ENCODE measurements around the gene TNFAIP8L3.

The TNFAIP8L3 gene

DNA sequence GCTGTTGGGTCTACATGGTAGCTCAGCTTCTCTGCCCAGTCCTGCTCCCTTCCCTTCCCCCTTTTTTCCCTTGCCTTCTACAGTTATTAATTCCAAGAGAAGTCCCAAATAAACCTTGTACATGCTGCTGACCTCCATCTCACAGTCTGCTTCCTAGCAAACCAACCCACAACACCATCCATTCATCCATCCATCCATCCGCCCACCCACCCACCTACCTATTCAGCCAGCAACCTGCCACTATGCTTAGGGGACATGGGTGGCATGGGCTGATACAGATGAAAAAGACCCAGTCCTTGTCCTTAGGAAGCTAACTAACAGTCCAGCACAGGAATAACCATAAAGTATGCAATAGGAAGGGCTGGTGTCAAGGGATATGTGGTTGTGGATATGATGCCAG is 5.7 kb downstream of the TNFAIP8L3 start:
- DNase-seq: no peak

- no peak for DNase-seq
These were observed 6.1 kb downstream of the TNFAIP8L3 start for GRCh38 chr15:51088585-51088984.

DNA sequence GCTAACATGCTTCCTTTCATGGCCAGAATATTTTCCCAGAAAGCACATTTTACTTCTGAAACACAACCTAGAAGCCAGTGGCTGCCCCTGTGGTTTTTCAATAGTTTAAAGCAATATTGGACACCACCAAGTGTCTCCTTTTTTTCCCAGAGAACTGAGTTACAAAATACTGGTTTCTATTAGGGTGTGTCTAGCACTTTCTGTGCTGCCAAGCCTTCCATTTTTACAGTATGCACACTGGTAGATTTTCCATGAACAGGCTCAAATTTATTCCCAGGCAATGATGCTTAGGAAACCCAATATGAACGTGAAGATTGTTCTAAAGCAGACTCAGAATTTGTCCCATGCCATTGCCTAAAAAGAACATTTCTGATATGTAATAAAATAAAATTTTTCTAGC is 7.2 kb downstream of the TNFAIP8L3 start:
- no peak for DNase-seq

GRCh38 chr15:51086409-51086808 is 8.3 kb downstream of the TNFAIP8L3 start:
- DNase-seq: no peak

DNA sequence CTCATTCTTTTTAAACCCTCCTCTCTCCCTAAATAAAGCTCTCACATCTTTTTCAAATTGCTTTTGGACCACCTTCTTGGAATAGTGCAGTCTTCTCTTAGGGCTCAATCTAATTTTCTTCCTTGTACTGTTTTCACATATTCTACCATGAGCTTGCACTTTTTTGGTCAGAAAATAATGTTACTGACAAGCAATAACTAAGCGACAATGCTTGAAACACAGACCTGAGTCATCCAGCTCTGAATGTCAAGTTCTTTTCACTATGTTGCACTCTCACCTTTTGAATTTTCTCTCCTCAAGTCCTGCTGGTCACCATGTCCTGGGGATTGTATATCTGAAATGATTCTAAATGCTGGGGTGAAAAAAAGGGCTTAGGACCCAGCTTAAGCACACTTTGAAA is 8.9 kb downstream of the TNFAIP8L3 start:
- no peak for DNase-seq

DNA sequence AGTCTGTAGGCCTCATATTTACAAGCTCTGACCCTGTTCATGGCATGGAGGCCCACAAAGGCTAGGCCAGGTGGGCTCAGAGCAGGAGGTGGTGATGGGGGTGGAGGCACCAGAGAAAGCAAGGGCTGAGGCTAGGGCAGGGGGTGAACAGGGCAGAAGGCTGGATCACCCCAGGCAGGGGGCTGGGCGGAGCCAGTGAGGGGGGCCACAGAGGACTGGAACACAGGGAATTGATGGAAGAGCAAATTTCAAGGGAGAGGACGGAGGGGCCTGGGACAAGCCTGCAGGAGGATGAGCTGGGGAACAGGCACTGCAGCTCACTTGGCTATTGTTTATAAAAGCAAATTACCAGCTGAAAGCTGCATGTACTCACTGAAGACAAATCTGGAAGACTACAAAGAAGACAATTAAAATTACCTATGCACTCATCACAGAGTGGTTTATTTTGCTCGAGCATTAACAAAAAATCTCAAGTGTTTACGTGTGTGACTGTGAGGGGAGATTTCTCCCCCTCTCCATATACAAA is 11.0 kb downstream of the TNFAIP8L3 start:
- no peak for DNase-seq

DNA sequence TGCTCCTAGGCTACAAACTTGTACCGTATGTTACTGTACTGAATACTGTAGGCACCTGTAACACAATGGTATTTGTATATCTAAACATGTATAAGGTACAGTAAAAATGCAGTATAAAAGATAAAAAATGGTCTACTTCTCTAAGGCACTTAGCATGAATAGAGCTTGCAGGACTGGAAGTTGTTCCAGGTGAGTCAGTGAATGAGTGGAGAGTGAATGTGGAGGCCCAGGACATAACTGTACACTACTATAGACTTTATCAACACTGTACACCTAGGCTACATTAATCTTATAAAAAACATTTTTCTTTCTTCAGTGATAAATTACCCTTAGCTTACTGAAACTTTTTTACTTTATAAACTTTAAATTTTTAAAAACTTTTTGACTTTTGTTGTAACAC is 12.5 kb downstream of the TNFAIP8L3 start:
- no peak for DNase-seq

DNA sequence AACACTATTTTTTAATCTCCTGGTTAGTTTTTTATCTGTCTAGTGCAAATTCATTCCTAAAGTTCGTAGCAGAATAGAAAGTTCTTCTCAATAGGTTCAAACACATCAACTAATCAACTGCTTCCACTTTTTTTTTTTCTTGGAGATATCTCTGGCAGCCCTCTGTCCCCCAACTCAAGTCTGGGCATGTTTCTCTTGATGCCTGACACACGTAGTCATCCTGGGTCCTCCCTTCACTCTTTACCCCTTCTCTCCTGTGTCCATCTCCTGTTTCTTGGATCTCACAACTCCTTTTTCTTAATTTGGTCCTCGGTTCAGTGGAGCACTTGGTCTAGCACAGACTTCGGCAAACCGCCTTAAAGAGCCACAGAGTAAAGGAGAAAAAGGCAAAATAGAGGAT is 14.4 kb downstream of the TNFAIP8L3 start:
- DNase-seq: no peak

DNA sequence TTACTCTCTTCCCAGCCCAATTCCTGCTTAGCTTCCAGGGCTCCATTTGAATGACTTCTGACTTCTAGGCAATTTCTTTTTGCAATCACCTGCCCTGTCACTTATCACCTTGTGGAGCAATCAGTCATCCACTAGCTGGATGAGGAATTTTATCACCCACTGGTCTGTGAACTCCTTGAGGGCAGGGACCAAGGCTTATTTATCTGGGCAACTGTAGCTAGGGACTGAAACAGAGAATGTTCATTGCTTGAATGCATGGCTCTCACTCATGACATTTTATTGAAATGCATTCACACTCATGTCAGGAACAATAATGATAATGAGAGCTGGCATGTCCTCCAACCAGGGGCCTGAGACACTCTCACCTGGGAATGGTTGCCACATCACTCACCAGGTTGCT is 15.5 kb downstream of the TNFAIP8L3 start:
- no peak for DNase-seq

DNA sequence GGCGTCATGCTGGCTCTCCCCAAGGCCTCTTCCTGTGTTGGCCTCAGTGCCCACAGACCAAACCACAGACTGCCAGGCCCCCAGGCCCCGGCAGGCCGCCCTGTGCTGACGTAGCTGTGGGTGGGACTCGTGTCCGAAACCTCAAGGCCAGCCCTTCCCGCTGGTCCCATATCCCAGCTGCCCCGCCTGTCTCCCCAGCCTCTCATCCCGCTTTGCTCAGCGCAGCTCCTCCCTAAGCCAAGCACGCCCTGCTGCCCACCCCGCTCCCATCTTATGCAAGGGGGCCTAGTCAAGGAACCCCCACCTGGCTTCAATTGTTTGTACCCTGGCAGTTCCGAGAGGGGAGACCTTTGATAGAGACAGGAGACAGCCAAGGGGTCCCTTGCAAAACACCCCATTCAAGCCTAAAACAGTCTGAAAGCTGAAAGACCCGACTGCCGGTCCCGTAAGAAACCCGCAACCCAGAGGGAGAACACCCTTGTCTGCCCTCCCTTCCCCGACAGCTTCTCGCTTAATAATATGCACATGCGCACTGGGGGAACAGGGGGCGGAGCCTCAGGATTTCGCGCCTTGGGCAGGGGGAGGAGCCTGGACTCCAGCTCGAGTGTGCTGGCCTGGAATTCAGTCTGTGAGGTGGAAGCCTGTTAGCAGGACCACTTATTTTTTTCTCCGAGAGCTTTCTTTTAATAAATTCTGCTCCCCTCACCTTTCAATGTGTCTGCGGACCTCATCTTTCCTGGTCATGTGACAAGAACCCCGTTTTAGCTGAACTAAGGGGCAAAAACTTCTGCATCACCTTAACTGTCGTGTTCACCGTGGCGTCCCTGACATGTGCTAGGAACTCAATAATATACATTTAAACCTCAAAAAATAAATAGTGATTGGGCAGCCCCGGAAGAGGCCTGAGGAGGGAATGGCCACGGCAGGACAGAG is 17.2 kb downstream of the TNFAIP8L3 start:
- no peak for DNase-seq

- no peak for DNase-seq
These were observed 18.0 kb downstream of the TNFAIP8L3 start for GRCh38 chr15:51076524-51077220.

DNA sequence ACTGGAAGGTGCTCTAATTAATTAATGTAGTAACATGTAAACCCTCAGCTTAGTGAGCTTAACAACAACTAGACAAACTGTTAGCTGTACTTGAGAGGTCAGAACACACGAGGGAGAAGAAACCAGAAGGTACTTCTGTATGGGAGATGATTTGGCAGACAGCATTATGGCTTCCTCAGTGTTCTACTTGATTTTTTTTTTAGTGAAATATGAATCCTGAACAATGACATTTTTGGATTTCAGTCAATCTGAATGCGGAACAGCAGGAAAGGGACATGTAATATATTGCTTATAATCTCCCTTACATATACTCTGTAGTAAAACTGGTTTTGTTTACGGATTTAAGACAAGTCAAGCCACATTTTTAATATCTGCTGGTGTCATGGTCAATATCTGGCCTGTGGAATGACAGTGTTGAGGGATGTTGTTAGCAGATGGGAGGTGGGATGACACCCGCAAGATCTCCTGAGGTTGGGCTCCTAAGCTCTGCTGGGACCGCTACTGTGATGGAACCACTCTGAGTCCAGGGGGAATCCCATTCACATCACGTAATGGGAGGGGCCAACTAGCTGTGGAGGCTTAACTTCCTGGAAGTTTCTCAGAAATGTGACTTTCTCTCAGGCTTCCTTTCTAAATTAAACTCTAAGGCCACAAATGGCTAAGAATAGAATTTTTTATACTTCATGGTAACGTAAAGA is 18.7 kb downstream of the TNFAIP8L3 start:
- DNase-seq: no peak

DNA sequence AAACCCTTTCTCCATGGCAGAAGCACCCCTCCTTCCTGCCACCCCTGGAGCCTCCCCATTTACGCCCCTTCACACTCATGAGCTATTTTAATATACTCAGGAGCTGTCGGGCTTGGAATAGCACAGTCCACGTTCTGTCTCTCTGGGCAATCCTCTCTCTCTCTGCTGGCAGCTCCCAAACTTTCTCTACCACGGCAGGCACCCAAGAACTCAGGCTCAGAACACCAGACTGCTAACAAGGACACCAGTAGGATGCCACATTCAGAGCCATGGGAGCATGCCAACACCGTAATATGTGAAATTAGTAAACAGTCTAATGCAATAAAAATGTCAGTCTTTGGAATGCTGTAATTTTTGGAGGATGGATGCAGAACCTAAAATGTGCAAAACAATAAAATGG is 19.3 kb downstream of the TNFAIP8L3 start:
- DNase-seq: no peak

DNA sequence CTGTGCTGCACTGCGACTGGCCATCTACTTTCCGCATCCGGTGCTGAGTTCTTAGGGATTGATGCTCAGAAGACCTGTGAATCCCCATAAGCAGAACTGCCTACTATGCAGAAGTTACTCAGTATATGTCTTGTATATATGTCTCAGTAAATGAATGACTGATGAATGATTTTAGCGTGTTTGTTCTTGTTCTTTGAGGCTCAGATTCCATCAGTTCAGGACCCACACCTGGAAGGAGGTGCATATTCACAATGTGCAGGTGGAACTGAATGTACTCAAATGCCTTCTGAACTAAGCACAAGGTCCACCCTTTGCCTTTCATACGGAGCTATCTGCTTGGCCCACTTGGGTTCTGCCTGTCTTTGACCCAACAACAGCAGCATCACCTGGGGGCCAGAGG is 19.8 kb downstream of the TNFAIP8L3 start:
- DNase-seq: no peak

DNA sequence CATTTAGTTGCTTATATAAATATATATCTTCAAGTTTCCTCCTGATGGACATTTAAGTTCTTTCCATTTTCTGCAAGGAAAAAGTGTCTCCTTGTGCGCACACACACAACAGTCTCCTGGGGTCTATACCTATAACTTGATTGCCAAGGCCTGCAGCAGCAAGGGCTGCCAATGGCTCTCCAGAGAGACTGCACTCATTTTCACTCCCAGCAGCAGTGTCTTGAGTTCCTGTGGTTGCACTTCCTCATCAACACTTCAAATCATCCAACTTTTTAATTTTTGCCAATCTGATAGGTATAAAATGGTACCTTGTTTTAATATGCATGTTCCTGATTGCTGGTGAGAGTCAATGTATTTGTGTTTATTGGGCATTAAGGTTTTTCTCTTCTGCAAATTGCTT is 23.1 kb downstream of the TNFAIP8L3 start:
- DNase-seq: no peak

GRCh38 chr15:51069983-51070382 is 24.7 kb downstream of the TNFAIP8L3 start:
- no peak for DNase-seq

GRCh38 chr15:51067510-51067909 is 27.2 kb downstream of the TNFAIP8L3 start:
- no peak for DNase-seq

DNA sequence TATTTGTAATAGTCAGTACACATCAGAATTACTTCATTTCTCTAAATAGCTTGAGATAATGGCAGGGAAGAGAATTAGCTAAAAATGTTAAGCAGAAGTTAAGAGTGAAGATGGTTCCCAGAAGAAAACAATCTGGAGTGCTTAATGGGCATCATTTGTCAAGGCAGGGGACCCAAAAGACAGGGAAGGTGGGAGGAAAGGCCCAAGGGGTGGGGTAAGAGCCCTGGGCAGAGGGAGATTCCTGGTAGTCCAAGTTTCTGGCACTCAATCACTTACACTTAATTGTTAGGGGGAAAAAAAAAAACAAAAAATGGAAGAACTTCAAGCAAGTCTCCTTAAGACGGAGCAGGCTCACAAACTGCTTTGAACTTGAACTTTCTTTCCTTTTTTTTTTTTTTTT is 28.9 kb downstream of the TNFAIP8L3 start:
- no peak for DNase-seq

DNA sequence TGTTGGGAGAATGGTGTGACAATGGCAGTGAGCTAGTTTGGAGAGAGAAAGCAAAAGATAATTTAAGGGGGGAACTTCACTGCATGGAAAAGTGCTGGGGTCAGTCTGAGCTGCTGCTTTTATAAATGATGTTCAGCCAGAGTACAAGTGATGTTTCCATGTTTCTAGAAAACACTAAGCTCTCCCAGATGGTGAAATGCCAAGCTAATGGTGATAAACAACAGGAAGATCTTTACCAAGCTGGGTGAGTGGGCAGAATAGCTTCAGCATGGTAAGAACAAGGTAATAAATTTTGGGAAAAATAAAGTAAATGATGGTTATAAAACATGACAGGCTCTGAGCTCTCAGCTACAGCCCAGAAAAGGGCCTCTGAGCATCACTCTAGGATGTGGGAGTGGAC is 29.4 kb downstream of the TNFAIP8L3 start:
- DNase-seq: no peak

- no peak for DNase-seq
These were observed 32.0 kb downstream of the TNFAIP8L3 start for GRCh38 chr15:51062736-51063135.

DNA sequence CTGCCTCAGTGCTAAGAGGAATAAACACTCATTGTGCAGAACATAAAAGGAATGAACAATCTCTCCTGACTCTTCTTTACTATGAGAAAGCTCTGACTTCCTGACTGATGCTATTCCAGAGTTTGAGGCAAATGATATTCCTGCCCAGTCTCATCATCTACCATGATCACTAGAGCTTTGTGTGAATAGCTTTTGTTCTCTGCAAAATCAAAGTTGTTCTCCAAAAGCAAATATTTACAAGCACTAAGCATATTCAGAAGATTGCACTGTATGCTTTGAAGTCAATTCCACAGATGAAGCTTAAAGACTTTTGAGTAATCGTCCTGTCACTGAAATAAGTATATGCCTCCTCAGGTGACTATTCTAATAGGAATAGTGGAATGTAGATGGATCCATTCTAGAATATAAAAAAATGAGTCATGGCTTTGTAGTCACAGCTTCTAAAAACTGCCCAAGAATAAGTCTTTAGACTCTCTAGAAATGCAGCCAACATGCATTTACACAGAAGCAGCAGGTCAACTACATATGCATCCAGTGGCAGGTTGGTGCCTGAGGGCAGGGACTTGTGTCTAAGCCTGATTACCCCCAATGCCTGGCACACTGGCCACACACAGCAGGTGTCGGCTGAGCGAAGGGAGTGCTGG is 34.6 kb downstream of the TNFAIP8L3 start:
- DNase-seq: no peak

DNA sequence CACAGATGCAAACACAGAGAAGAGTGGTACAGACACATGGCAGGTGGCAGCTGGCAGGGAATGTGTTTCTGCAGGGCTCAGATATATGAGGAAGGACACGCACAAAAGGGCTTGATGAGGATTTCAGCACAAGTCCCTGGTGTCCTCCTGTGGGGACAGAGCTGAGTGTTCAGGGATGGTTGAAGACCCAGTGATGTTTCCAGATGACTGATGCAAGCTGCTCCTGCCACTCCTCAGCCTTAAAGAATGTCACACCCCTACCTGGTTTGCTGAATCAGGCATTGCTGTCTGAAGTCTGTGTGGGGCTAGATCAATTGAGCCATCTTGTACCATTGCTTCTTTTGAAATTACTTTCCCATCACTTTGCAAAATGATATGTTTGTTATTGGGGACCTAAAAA is 40.2 kb downstream of the TNFAIP8L3 start:
- DNase-seq: no peak

GRCh38 chr15:51053571-51053970 is 41.1 kb downstream of the TNFAIP8L3 start:
- DNase-seq: no peak

Data from COR-L47 (cell line).